ENCODE data around the gene SRSF11.

GRCh38 chr1:70278710-70279109, 57.5 kb downstream of the SRSF11 start:
- TF ChIP-seq CREB5 (CRISPR knock-in tag; IDR thresholded peaks at IDR 0.05; ENCODE audit: low read depth) (no peak), ZNF70 (CRISPR knock-in tag; IDR thresholded peaks at IDR 0.05) (no peak), ZC3H10 (CRISPR knock-in tag; IDR thresholded peaks at IDR 0.05) (no peak), TCF4 (CRISPR knock-in tag; IDR thresholded peaks at IDR 0.05; ENCODE audit: borderline replicate concordance) (no peak), CSDC2 (CRISPR knock-in tag; IDR thresholded peaks at IDR 0.05) (no peak)
